K562 (cell line): ENCODE measurements around the gene CCNL2. TPM values are rescaled to one million over a fixed set of nuclear protein-coding genes. Genes with fewer than 3 reads are reported as not detected.
A peak's percentile ranks its signal among the peaks of the same experiment; 100 is the strongest.

Source experiments
- CBX5 ChIP-seq: IDR thresholded peaks from 2 replicates; pipeline ENCODE4 v1.6.1; 2014; ENCODE audit warnings: low read depth, borderline replicate concordance
- CXXC5 ChIP-seq: fragments of 250-450 bp; sonication (Bioruptor Pico); IDR thresholded peaks from 2 replicates; pipeline ENCODE4 v1.8.0; 2022; ENCODE audit warnings: inconsistent platforms, mild to moderate bottlenecking, moderate library complexity
- KDM1A ChIP-seq, 2 experiments: fragments of 450-650 bp; IDR thresholded peaks; 2 replicates each; pipeline ENCODE4 v1.6.1; 2016; ENCODE audit warnings: mild to moderate bottlenecking in 2 of 2
- L3MBTL2 ChIP-seq: fragments of 450-650 bp; IDR thresholded peaks from 2 replicates; pipeline ENCODE4 v1.6.1; 2016; ENCODE audit warnings: mild to moderate bottlenecking, moderate library complexity
- MAZ ChIP-seq, 2 experiments: fragments of 450-650 bp in 1 of 2; sonication (generic) in 1 of 2; formaldehyde crosslinking; IDR thresholded peaks in 1 of 2; conservative IDR thresholded peaks in 1 of 2; 2 replicates each; pipeline versions ENCODE4 v1.4.0 to v1.5.0; 2020; ENCODE audit warnings: mild to moderate bottlenecking in 1 of 2, missing genetic modification reagents in 1 of 2
- NR2C1 ChIP-seq, 2 experiments: fragments of 450-650 bp; IDR thresholded peaks; 2 replicates each; pipeline ENCODE4 v1.6.1; 2017; ENCODE audit warnings: mild to moderate bottlenecking in 2 of 2, antibody characterized with exemption in 1 of 2, inconsistent platforms in 1 of 2, missing compliant biosample characterization in 1 of 2, missing genetic modification characterization in 1 of 2
- POLR2A ChIP-seq: fragments of 450-650 bp; conservative IDR thresholded peaks from 2 replicates; pipeline ENCODE4 v1.6.1; 2016
- PRPF4 ChIP-seq: fragments of 200-400 bp; formaldehyde crosslinking; IDR thresholded peaks from one replicate; pipeline ENCODE4 v1.6.1; 2017; ENCODE audit warnings: low read length, low read depth, mild to moderate bottlenecking; ENCODE audit not compliant: insufficient read depth, poor library complexity, severe bottlenecking
- RUNX1 ChIP-seq: sonication (generic); IDR thresholded peaks from 2 replicates; pipeline ENCODE4 v1.6.1; 2016; ENCODE audit warnings: antibody characterized with exemption, low read depth
- TEAD1 ChIP-seq, 2 experiments: fragments of 450-650 bp in 1 of 2; sonication (generic) in 1 of 2; formaldehyde crosslinking; IDR thresholded peaks; 2 replicates each; pipeline versions ENCODE4 v1.4.0 to v1.8.0; 2020 to 2022; ENCODE audit warnings: mild to moderate bottlenecking in 2 of 2, missing genetic modification reagents in 1 of 2
- ZKSCAN8 ChIP-seq: fragments of 200-800 bp; sonication (Bioruptor generic); IDR thresholded peaks from 2 replicates; pipeline ENCODE4 v1.6.1; 2016; ENCODE audit warnings: missing genetic modification characterization, missing compliant biosample characterization
- ZNF175 ChIP-seq: fragments of 200-800 bp; sonication (Bioruptor generic); IDR thresholded peaks from 2 replicates; pipeline ENCODE4 v1.6.1; 2016; ENCODE audit warnings: low read depth, mild to moderate bottlenecking, missing genetic modification characterization, missing compliant biosample characterization
- ZNF263 ChIP-seq: sonication (generic); formaldehyde crosslinking; IDR thresholded peaks from 2 replicates; pipeline ENCODE4 v1.8.0; 2022; ENCODE audit warnings: mild to moderate bottlenecking, missing genetic modification reagents, borderline replicate concordance
- ZNF586 ChIP-seq: fragments of 450-650 bp; formaldehyde crosslinking; conservative IDR thresholded peaks from 2 replicates; pipeline ENCODE4 v1.4.0; 2020; ENCODE audit warnings: mild to moderate bottlenecking, moderate library complexity
- polyA plus RNA-seq, 8 experiments: library from polyadenylated mRNA; depleted of rRNA in 4 of 8; stranded (reverse) in 5 of 8; unstranded in 3 of 8; fragments of >200 nt; fragmentation: Nextera tagmentation in 2 of 8; fragmentation: Illumina TruSeq in 1 of 8; extraction: Ambion mirVana in 2 of 8; extraction: Trizol in 1 of 8; gene quantifications; 2 replicates each; pipeline versions ENCODE4 v1.2.1 to v1.2.3, GENCODE V29; 2011 to 2014; ENCODE audit warnings: inconsistent platforms in 1 of 8, missing spikeins in 1 of 8
- total RNA-seq, 7 experiments: library from RNA; depleted of rRNA in 6 of 7; stranded (reverse); fragments of >200 nt in 6 of 7; fragmentation: Illumina TruSeq in 2 of 7; extraction: Trizol in 2 of 7; gene quantifications; 2 replicates each; pipeline versions ENCODE4 v1.2.1 to v1.2.3, GENCODE V29; 2011 to 2021; ENCODE audit warnings: low replicate concordance in 1 of 7
- TF ChIP-seq, protein P1 (sequence below), 2 experiments: fragments of 450-650 bp; IDR thresholded peaks; 2 replicates each; pipeline ENCODE4 v1.6.1; 2018; ENCODE audit warnings: mild to moderate bottlenecking in 2 of 2, low read depth in 1 of 2; ENCODE audit not compliant: partially characterized antibody in 2 of 2
- TF ChIP-seq, protein P2 (sequence below): fragments of 250-450 bp; sonication (Bioruptor Pico); IDR thresholded peaks from 2 replicates; pipeline ENCODE4 v1.4.0; 2020; ENCODE audit warnings: mild to moderate bottlenecking, moderate library complexity
- TF ChIP-seq, protein P3 (sequence below): fragments of 450-650 bp; formaldehyde crosslinking; IDR thresholded peaks from 2 replicates; pipeline ENCODE4 v1.4.0; 2022; ENCODE audit warnings: mild to moderate bottlenecking, moderate library complexity

Gene CCNL2
- total and polyA plus RNA-seq, 9 of the 15 experiments (the other 6 are each of a cell fraction or from before 2014, with no cell fraction given), result 2.8 to 287 (median 94.5) TPM

DNA sequence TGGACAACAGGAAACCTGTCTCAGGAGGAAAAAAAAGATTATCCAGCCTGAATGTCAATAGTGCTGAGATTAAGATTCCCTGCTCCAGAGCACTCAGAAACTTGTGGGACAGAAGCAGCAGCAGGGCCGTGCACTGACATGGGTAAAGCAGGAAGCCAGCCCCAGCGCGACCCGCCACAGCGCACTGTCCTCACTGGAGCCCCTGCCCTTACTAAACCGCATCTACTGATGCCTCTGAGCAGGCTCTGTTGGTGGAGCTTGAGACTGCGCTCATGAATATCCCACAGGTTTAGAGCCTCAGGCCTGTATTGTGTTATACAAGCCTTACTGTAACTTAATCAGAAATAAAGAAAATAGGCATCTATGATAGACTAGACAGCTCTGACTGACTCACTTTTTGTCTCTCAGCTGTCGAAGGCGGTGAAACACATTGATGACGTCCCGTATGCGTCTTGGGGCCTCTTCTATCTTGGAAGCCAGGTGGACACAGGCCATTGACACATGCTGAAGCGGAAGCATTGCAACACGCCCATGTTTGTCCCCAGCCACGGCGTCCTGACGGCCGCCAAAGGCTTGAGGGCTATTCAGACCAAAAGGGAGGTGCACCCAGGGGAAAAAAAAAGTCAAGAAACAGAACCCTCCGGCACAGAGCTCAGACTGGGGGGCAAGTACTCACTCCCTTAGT is 1.2 kb downstream of the CCNL2 start (continued):
- TF ChIP-seq, protein P1, sequence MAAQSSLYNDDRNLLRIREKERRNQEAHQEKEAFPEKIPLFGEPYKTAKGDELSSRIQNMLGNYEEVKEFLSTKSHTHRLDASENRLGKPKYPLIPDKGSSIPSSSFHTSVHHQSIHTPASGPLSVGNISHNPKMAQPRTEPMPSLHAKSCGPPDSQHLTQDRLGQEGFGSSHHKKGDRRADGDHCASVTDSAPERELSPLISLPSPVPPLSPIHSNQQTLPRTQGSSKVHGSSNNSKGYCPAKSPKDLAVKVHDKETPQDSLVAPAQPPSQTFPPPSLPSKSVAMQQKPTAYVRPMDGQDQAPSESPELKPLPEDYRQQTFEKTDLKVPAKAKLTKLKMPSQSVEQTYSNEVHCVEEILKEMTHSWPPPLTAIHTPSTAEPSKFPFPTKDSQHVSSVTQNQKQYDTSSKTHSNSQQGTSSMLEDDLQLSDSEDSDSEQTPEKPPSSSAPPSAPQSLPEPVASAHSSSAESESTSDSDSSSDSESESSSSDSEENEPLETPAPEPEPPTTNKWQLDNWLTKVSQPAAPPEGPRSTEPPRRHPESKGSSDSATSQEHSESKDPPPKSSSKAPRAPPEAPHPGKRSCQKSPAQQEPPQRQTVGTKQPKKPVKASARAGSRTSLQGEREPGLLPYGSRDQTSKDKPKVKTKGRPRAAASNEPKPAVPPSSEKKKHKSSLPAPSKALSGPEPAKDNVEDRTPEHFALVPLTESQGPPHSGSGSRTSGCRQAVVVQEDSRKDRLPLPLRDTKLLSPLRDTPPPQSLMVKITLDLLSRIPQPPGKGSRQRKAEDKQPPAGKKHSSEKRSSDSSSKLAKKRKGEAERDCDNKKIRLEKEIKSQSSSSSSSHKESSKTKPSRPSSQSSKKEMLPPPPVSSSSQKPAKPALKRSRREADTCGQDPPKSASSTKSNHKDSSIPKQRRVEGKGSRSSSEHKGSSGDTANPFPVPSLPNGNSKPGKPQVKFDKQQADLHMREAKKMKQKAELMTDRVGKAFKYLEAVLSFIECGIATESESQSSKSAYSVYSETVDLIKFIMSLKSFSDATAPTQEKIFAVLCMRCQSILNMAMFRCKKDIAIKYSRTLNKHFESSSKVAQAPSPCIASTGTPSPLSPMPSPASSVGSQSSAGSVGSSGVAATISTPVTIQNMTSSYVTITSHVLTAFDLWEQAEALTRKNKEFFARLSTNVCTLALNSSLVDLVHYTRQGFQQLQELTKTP (IDR thresholded peaks at IDR 0.05; ENCODE audit: low read depth in 1 of 2, partially characterized antibody in 2 of 2), result no peak
- TF ChIP-seq ZNF175 (no peak), TEAD1 (CRISPR knock-in tag; IDR thresholded peaks at IDR 0.05) (no peak; a peak in 1 of 4 replicates), POLR2A (peak; percentile 64), KDM1A (IDR thresholded peaks at IDR 0.05) (no peak), ZNF263 (CRISPR knock-in tag) (no peak), CBX5 (no peak), ZKSCAN8 (0 out of 2 replicates have a peak, but pooled peaks have one; percentile 44), PRPF4 (no peak), ZNF586 (CRISPR knock-in tag) (no peak), RUNX1 (no peak), CXXC5 (CRISPR knock-in tag) (peak; percentile 68), NR2C1 (IDR thresholded peaks at IDR 0.05) (no peak), NR2C1 (tag; IDR thresholded peaks at IDR 0.05) (no peak), MAZ (CRISPR knock-in tag; conservative IDR thresholded peaks at IDR 0.05 in 1 of 2, IDR thresholded peaks at IDR 0.05 in 1 of 2) (no peak), L3MBTL2 (peak; percentile 30; the same call in 1 of the 2 replicates)
- TF ChIP-seq, protein P2, sequence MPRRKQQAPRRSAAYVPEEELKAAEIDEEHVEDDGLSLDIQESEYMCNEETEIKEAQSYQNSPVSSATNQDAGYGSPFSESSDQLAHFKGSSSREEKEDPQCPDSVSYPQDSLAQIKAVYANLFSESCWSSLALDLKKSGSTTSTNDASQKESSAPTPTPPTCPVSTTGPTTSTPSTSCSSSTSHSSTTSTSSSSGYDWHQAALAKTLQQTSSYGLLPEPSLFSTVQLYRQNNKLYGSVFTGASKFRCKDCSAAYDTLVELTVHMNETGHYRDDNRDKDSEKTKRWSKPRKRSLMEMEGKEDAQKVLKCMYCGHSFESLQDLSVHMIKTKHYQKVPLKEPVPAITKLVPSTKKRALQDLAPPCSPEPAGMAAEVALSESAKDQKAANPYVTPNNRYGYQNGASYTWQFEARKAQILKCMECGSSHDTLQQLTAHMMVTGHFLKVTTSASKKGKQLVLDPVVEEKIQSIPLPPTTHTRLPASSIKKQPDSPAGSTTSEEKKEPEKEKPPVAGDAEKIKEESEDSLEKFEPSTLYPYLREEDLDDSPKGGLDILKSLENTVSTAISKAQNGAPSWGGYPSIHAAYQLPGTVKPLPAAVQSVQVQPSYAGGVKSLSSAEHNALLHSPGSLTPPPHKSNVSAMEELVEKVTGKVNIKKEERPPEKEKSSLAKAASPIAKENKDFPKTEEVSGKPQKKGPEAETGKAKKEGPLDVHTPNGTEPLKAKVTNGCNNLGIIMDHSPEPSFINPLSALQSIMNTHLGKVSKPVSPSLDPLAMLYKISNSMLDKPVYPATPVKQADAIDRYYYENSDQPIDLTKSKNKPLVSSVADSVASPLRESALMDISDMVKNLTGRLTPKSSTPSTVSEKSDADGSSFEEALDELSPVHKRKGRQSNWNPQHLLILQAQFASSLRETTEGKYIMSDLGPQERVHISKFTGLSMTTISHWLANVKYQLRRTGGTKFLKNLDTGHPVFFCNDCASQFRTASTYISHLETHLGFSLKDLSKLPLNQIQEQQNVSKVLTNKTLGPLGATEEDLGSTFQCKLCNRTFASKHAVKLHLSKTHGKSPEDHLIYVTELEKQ (CRISPR knock-in tag), result no peak
- TF ChIP-seq, protein P3, sequence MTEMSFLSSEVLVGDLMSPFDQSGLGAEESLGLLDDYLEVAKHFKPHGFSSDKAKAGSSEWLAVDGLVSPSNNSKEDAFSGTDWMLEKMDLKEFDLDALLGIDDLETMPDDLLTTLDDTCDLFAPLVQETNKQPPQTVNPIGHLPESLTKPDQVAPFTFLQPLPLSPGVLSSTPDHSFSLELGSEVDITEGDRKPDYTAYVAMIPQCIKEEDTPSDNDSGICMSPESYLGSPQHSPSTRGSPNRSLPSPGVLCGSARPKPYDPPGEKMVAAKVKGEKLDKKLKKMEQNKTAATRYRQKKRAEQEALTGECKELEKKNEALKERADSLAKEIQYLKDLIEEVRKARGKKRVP, result no peak
